Measurements from ENCODE around the gene CKB.

DNA sequence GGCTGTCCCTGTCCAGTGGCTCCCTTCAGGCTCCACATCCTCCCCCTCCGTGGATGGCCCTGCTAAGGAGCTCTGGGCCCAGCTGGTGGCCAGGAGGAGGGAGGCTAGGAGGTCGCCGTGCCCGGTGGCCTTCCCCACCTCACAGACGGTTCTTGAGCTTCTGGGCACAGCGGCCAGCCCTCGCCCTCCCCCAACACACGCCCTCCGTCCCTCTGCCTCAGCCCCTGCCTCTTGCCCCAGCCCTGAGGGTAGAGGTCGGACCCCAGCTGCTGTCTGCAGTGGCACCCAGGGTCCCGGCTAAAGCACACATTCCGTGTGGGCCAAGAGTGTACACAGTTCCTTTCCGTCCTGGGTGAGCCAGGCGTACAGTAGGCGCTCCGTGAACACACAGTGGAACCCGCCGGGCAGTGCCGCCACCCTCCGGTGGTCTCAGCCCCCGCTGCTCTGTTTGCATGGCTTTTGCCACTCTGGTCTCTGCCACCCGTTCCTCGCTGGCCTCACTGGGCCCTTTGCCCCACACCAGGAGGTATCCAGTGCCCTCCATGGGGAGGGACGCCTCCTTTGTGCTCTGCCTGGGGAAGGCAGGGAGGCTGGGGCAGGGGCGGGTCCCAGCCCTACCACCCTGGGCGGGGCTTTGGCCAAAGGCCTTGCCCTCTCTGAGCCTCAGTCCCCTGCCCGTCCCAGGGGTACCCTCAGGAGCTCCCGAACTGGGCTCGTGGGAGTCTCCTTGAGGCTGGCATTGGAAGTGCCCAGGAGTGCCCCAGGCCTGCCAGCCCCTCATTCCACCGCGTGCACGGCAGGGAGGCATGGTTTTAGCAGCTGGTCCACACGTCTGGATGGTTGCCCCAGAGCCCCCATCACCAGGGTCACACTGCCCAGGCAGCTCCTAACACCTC is 19.3 kb upstream of the CKB start:
- TF ChIP-seq GATA2 (IDR thresholded peaks at IDR 0.05; ENCODE audit: low read depth, low read length), result no peak
- TF ChIP-seq GATA3 (IDR thresholded peaks at IDR 0.05; ENCODE audit: low read depth, low read length), result no peak
